Left forelimb (tissue), 1 donor: ENCODE data around the gene CPNE7.

Source experiments
- DNase-seq: peaks from one replicate; pipeline ENCODE4 v3.0.0-alpha.2; 2018; ENCODE audit warnings: low spot score

Gene CPNE7

DNA sequence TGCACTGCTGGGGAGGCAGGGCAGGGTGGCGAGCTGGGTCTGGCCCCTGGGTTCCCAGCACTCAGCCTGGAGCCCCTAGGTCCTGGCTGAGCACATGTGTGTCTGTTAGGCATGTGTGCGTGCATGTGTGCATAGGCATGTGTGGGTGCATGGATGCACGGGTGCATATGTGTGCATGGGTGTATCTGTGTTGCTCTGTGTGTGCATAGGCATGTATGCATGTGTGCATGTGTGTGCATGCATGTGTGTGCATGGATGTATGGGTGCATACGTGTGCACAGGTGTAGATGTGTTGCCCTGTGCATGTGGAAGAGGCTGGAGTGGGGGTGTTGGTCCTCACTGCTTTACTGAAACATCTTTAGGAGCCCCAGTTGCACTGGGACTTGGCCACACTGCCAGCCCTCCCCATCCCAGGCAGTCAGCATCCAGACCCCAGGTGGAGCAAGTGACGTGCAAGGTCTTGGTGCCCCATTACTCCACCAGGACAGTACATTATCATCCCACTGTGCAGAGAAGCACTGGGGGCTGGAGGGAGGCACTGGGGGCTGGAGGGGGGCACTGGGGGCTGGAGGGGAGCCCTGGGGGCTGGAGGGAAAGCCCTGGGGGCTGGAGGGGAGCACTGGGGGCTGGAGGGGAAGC lies 27.5 kb downstream of the CPNE7 start:
- DNase-seq: no peak

- DNase-seq: no peak
Measured at GRCh38 chr16:89604764-89605163, 29.2 kb downstream of the CPNE7 start.

- DNase-seq: no peak
Measured at GRCh38 chr16:89605186-89605970, 29.8 kb downstream of the CPNE7 start.

DNA sequence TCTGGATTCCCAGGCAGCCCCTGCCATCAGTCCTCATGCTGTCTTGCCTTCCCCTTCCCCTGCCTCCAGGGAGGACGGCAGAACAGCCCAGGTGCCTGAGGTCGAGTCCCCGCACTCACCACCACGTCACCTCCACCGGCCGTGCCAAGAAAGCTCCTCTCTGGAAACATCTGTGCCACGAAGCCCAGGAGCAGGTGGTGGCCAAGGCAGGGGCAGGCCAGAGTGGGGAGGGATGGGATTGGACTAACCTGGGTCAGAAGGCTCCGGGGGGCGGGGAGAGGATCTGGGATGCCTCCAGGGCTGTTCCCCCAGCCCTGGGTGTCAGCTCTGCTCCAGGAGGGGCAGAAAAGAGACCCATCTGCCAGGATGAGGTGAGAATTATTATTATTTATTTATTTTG lies 30.4 kb downstream of the CPNE7 start:
- DNase-seq: no peak

DNA sequence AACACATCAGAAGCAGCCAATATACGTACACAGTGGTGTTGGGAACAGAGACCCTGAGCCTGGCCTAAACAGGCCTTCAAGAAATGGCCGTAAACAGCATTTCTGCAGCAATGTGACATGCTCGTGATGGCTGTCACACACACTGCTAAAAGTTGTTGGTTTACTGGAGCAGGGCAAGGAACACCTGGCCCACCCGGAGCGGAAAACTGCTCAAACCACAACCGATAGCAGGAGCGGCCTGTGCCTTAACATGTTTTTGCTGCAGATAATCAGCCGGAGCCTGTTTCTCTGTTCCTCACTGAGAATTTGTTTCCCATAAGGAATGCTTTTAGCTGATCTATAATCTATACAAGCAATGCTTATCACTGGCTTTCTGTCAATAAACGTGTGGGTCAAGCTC lies 31.9 kb downstream of the CPNE7 start:
- no peak for DNase-seq

DNA sequence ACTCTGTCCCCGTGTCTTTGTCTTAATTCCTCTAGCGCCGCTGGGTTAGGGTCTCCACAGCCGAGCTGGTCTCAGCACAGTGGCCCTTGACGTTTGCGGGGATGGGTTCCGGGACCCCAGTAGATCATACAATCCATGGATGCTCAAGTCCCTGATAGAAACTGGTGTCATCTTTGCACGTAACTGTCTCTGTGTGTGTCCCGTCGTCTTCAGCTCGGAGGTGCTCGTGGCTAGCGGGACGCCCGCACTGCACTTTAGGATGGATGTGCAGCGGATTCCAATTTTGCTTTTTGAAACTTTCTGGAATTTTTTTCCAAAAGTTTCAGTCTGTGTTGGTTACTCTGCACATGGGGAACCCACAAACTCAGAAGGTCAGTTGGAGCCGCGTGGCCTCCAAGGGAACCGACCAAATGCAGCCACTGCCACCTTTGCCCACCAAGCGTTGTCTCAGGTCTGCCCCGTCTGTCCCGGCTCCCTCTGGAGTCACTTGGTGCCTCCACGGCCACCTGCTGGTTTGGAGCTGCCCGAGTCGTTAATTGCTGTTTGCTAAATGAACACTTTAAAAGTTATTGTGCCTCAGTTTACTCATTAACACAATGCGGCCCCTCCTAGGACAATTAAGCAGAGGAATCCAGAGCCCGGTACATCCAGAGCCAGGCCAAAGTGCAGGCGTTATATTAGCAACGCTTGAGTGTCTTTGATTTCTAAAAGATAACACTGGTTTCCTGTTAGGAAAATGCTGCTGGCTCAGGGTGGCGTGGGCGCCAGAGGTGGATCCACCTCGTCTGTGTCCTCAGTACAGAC lies 32.6 kb downstream of the CPNE7 start:
- no peak for DNase-seq

DNA sequence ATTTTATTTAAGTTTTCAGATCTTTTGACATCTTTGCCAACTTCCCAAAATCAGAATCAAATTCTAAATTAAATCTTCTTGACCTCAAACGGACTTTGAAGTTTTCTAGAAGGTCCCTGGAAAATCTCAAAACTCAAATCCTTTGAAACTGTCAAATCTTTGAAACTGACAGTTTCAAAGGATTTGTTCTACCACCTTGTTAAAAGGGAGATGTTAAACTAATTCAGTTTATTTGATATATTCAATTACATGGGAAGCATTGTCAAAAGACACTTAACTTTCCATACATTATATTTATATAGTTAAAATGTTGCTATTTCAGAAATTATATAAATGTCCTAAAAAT lies 34.5 kb downstream of the CPNE7 start:
- DNase-seq: no peak

DNA sequence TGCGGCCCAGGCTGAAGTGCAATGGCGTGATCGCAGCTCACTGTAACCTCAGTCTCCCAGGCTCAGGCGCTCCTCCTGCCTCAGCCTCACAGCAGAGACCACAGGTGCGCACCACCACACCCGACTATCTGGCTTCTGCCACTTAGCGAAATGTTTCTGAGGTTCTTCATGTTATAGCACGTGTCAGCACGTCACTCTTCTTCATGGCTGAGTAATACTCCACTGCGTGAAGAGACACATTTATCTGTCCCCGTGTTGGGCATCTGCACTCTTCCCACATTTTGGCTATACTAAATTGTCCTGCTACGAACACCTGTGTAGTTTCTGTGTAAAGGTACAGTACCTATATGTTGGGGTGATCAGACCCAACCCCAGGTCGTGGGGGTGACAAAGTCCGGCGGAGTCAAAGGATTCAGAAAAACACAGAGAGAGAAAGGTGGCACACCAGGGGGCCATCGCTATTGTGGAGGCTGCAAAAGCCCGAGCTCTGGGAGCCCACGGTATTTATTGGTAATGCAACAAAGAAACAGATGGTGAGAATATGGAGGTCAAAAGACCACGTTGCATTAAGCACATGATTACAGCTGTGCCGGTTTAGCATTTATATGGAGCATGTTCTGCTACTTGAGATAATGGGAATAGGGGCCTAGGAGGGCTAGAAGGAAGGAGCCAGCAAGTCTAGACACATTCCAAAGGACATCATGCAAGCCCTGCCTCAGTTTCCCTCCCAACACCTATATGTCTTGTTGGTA lies 37.0 kb downstream of the CPNE7 start:
- no peak for DNase-seq

GRCh38 chr16:89613231-89613953 lies 37.8 kb downstream of the CPNE7 start, which contains the start of gene DPEP1:
TSS of gene DPEP1 (plus strand) at chr16:89613642. CDS start at chr16:89630411, 16,769 bp downstream.
- no peak for DNase-seq

DNA sequence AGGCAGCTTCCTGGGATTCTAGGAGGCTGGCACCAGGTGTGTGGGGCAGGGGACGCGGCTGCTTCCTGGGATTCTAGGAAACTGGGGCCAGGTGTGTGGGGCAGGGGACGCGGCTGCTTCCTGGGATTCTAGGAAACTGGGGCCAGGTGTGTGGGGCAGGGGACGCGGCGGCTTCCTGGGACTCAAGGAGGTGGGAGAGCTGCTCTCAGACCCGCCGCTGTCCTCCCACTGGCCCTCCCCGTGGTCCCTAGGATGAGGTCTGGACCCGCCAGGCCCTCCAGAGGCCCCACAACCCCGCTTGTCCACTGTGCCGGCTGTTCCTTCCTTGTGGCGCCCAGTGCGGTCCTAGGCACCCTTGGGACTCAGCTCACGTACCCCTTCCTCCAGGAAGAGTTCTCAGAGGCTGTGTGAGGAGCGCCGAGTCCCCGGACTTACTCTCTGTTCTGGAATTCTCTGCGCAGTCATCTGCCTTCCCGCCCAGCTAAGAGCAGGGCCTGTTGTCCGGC lies 38.4 kb downstream of the CPNE7 start:
- DNase-seq: no peak

- no peak for DNase-seq
Measured at GRCh38 chr16:89615176-89615575, 39.6 kb downstream of the CPNE7 start.

DNA sequence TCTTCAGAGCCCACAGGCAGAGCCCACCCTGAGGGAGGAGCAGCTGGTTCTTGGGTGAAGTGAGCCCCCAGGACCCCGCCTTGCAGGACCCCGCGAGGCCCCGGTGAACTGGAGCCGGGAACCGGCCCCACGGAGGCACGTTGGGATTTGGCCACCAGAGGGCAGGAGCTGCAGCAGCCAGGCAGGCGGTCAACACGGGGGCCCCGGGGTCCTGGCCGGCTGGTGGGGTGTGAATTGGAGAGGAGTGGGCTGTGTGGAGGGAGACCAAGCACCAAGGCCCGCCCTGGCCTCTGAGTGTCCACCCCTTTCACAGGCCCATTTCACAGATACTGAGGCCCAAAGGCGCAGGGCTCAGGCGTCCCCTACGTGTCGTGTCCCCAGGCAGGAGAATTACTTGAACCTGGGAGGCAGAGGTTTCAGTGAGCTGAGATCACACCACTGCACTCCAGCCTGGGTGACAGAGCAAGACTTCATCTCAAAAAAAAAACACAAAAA lies 40.1 kb downstream of the CPNE7 start:
- no peak for DNase-seq

- DNase-seq: no peak
Measured at GRCh38 chr16:89616623-89617022, 41.1 kb downstream of the CPNE7 start.

- DNase-seq: no peak
Measured at GRCh38 chr16:89617036-89617435, 41.5 kb downstream of the CPNE7 start.

DNA sequence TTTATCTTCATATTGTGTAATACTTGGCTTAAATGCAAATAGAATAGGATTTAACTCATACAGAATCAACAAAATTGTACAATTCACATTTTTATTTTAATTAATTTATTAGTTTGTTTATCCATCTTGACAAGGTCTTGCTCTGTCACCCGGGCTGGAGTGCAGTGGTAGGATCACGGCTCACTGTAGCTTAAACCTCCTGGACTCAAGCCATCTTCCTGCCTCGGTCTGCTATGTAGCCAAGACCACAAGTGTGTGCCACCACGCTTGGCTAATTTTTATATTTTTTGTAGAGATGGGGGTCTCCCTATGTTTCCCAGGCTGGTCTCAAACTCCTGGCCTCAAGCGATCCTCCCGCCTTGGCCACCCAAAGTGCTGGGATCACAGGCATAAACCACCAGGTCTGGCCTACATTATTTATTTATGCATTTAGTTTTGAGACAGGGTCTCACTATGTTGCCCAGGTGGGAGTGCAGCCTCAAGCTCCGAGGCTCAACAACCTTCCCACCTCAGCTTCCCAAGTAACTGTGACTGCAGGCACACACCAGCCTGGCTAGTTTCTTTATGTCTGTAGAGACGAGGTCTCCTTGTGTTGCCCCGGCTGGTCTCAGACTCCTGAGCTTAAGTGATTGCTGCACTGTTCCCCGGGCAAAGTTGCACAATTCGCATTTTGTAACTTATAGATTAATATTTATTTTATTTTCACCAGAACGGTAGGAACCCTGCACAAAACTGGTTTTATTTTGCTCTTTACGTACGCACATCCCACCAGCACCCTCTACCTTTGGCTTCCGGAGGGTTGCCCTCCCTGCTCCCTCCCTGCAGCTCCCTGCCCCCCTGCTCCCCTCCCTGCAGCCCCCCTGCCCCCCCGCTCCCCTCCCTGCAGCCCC lies 42.8 kb downstream of the CPNE7 start:
- no peak for DNase-seq

DNA sequence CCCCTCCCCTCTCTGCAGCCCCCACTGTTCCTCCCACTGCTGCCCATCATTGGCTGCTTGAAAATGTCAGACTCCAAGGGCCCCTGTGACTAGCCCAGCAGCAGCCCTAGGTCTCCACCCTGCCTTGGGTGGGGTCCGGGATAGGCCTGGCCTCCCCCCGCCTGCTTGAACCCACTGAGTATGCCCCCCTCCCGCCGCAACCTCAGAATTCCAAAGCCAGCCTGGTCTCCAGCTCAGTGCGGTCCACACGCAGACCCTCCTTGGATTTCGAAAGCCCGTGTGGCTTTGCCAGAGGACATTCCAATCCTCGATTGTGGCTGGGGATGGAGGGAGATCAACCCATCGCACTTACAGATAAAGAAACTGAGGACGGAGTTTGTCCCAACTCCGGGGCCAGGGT lies 44.3 kb downstream of the CPNE7 start:
- no peak for DNase-seq

DNA sequence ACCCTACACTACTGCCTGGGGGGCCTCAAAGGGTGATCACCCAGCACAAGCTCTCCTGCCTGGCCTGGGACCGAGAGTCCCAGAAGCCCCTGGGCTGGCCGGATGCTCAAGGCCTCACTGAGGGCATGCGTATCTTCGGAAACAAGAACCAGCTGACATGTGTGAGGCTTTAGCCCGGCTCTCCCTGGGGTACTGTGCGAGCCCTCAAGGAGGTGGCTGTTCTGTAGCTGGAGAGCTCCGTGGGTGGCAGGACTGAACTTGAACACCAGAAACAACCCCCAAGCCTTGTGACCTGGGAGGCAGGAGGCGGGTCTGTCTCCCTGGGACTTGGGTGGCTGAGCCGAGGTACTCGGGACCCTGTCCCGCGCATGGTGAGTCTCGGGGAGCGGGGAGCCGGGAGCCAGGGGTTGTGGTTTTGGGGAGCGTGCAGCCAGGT lies 44.9 kb downstream of the CPNE7 start:
- no peak for DNase-seq

GRCh38 chr16:89621136-89621697 lies 45.7 kb downstream of the CPNE7 start:
- no peak for DNase-seq

DNA sequence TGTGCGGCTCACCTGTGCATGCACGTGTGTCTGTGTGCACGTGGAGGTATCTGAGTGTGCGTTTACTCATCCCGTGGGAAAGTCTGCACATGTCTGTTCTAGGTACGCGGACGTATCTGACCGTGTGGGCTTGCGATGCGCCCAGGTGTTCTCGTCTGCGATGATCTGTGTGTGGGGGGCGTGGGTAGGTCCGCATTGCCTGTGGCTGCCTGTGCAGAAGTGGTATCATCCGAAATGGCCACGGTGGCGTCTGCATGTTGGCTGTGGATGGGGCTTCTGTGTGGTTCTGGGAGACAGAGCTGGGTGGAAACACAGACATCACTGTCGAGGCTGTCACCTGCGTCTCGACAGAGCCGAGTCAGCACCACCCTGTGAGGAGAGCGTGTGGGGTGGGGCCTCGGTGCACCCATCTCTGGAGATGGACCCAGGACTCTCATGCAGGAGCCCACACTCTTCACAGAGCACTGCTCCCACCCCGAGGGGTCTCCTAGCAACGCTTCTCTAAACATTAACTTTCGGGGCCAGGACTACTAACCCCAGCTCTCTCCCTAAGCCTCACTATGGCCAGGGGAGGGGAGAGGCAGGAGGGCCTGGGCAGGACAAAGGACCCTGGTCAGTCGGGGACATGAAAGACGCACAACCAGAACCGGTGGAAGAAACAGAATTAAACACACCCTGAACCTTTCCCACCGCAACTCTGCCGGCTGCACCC lies 46.3 kb downstream of the CPNE7 start:
- DNase-seq: no peak
